ENCODE data around the gene ZNF83. TPM values are rescaled to one million over a fixed set of nuclear protein-coding genes. Genes with fewer than 3 reads are reported as not detected.

Gene ZNF83
- polyA plus RNA-seq, 3 donors, result 68.0 to 80.3 (median 69.9) TPM

GRCh38 chr19:52570000-52570861 lies 67.9 kb downstream of the ZNF83 start, which contains the start of gene ZNF701:
TSS of gene ZNF701 (plus strand) at chr19:52570287. CDS start at chr19:52574148, 3,861 bp downstream.
- peak; percentile 81 to 87 (median 86) for DNase-seq (ENCODE audit: low read depth in 3 of 3, low spot score in 2 of 3)

GRCh38 chr19:52569638-52569999 lies 68.5 kb downstream of the ZNF83 start:
- DNase-seq (ENCODE audit: low read depth in 3 of 3, low spot score in 2 of 3), result peak in 2 of 3 donors; percentile 31 to 36

- no peak for DNase-seq (ENCODE audit: low read depth in 3 of 3, low spot score in 2 of 3)
These were observed 70.2 kb downstream of the ZNF83 start for GRCh38 chr19:52567921-52568320.

GRCh38 chr19:52566588-52566987 lies 71.6 kb downstream of the ZNF83 start:
- DNase-seq (ENCODE audit: low read depth in 3 of 3, low spot score in 2 of 3), result no peak

- no peak for DNase-seq (ENCODE audit: low read depth in 3 of 3, low spot score in 2 of 3)
These were observed 72.0 kb downstream of the ZNF83 start for GRCh38 chr19:52566121-52566520.

Other genes with a start within 250 kb of the ZNF83 start
- 10 to 100 TPM; 27.4 to 29.6 (median 29.6) TPM for gene ZNF528, start 240.5 kb downstream of the ZNF83 start, polyA plus RNA-seq (ENCODE audit: insufficient read length in 3 of 3)
- under 1 TPM; 0.57 to 0.62 (median 0.58) TPM for gene ZNF534, start 209.2 kb downstream of the ZNF83 start, polyA plus RNA-seq (ENCODE audit: insufficient read length in 3 of 3)
- gene ZNF578, start 184.8 kb downstream of the ZNF83 start, polyA plus RNA-seq (ENCODE audit: insufficient read length in 3 of 3), result 1 to 10 TPM; 5.6 to 7.9 (median 6.8) TPM
- 10 to 100 TPM in 2 of 3 donors, 1 to 10 TPM in 1; 9.0 to 11.1 (median 10.7) TPM for gene ZNF808, start 110.7 kb downstream of the ZNF83 start, polyA plus RNA-seq (ENCODE audit: insufficient read length in 3 of 3)
- gene ZNF701, start 68.1 kb downstream of the ZNF83 start, polyA plus RNA-seq (ENCODE audit: insufficient read length in 3 of 3), result 10 to 100 TPM; 13.9 to 17.9 (median 16.5) TPM
- gene ZNF611, start 96.7 kb upstream of the ZNF83 start, polyA plus RNA-seq (ENCODE audit: insufficient read length in 3 of 3), result 10 to 100 TPM; 15.3 to 16.7 (median 16.5) TPM
- gene ZNF600, start 148.4 kb upstream of the ZNF83 start, polyA plus RNA-seq (ENCODE audit: insufficient read length in 3 of 3), result 1 to 10 TPM; 5.7 to 9.5 (median 7.1) TPM
- 10 to 100 TPM; 22.8 to 26.6 (median 24.6) TPM for gene ZNF28, start 183.3 kb upstream of the ZNF83 start, polyA plus RNA-seq (ENCODE audit: insufficient read length in 3 of 3)
- 10 to 100 TPM; 35.2 to 36.3 (median 35.5) TPM for gene ZNF468, start 219.3 kb upstream of the ZNF83 start, polyA plus RNA-seq (ENCODE audit: insufficient read length in 3 of 3)